GM19240 (cell line): Measurements from ENCODE around the gene ACOX3.
"Not testable (repeated sequence)": the region's sequence is repeated elsewhere in the genome, so short reads cannot be mapped to it uniquely, and the experiment has no call there.

Experiments
- DNase-seq: peaks from one replicate; pipeline ENCODE4 v3.0.0; 2011; ENCODE audit warnings: low spot score; ENCODE audit not compliant: insufficient read length

Gene ACOX3

DNA sequence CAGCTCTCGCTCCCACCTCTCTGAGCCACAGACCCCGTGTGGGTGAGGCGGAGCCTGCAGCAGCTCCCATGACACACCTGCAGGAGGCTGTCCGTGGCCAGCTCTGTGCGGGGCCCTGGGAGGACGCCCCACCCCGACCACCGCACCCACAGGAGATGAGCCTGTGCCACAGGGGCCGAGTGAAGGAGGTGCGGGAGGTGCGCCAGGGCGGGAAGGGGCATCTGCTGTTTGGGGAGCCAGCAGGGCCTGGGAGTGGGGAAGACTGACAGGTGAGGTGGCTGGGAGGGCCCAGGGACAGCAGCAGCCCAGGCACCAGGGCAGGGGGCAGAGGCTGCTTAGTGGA lies 52.0 kb downstream of the ACOX3 start:
- DNase-seq: no peak

DNA sequence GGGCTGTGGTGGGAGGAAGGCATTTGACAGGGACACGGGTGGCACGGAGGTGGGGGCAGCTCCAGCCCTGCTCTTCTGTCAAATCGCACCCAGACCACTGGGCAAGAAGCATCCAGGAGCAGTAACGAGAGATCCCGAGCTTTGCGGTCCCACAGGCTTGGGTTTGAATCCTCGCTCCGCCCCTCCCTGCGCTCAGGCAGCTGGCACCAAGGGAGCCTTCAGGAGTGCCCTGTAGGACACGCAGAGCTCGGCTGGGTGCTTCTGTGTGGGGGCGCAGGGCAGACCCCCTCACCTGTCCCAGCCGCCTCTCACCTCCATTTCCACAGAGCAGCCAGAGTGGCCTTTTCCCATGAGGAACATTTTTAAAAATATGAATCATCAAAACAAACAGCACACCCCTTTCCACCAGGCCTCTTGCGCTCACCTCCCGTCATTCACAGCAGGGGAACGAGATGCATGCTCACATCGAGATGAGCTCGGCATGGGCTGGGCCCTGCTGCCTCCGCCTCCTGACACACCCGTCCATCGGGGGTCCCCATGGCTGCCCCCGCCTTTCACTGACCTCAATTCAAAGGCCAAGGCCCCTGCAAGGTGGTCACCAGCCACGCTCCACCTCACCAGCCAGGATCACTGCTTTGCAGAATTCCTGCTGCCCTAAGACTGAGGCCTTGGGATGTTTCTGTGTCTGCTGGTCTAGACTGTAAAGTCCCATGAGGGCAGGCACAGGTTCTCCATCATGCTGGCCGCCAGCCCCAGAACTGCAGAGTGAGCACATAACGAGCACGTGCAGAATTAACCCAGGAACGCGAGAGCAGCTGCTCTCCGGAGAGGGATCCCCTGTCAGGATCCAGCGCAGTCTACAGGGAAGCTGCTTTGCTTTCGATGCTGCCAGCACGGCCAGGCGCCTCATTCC lies 52.7 kb downstream of the ACOX3 start:
- no peak for DNase-seq

GRCh38 chr4:8387194-8387593 lies 53.3 kb downstream of the ACOX3 start:
- no peak for DNase-seq

DNA sequence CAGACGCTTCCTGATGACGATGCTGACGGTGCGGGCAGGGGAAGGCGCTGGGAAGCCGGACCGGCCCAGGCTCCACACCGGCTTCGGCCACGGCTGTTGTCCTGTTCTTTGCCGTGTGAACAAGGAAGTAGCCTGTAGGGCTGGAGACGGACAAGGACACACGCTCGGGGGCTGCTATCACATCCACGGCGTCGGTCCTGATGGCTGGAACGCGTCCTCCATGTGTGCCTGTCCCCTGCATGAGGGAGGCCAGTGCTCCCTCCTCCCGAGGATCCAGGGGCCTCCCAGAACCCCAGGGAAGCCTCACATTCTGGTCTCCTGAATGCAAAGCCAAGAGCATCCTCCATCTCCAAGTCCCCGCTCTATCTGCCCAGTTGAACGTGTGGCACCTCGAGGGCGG lies 53.8 kb downstream of the ACOX3 start:
- DNase-seq: no peak

- not testable (repeated sequence) for DNase-seq
Measured at GRCh38 chr4:8386131-8386530, 54.4 kb downstream of the ACOX3 start.

DNA sequence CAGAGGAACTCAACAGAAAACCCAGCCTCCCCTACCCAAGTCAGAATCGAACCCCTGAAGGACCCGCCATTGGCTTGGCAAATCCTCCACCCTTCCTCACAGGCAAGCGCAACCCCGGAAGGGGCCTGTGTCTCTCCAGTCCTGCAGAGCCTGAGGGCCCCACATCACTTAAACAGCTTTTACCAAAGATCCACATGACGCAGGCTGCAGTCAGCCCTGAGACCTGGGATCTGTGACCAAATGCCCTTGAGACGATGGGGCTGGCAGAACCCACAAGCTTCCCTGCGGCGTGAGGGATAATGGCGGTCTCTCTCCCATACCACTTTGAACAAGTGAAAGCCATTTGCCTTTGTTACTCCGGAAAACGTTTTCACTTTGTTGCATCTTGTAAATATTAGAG lies 54.9 kb downstream of the ACOX3 start:
- DNase-seq: no peak

GRCh38 chr4:8385106-8385505 lies 55.4 kb downstream of the ACOX3 start:
- no peak for DNase-seq

DNA sequence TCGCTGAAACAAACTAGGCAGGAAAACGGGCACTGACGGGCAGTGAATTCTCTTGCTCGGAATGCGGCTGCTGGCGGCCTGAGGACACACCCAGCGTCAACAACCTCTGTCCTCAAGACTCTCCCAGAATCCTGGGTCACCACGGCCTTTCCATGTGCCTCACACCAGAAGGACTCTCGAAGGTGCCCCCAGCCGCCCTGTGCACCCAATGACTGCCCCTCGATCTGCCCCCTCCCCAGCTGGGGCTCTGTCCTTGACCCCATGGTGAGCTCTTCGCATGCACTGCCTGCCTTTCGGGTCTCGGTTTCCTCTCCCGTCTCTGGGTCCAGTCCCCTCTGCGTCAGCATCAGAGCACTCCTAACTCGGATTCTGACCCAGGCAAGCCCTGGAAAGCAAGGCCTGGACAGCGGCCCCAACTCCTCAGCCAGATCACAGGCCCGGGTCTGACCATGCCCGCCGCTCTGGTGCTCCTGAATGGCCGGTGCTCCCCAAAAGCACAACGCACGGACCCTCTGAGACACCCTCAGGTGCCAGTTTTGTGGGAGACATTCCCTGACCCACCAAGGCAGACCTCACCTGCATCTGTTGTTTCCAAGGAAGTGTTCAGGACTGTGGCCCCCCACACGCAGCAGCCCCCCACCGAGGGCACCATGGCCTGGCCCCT lies 56.0 kb downstream of the ACOX3 start:
- no peak for DNase-seq

DNA sequence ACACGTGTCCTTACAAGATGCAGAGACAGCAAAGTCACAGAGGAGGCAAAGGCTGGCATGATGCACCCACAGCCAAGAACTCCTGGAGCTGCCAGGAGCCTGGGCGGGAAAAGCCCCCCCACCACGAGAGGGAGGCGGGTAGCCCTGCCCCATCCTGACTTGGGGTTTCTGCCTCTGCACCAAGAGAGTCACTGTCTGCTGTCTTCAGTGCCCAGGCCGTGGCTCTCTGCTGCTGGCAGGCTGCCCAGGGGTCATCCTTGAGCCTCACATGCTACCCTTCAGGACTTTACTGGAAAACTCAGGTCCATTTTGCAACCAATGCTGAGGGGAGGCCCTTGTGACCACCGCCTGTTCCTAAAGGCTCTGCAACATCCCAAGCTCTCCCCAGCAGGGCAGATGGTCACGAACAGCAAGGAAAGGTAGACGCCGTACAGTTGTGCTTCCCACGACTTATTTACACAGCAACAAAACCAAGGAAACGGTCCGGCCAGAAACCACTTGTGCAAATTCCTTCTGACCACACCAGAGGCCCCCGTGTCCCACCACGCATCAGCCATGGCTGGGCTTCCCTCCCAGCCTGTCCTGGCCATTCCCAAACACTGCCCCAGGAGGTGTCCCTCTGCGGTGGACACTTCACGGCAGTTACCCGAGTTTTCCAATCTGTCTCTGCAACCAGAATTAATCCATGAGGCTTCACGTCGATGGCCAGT lies 56.9 kb downstream of the ACOX3 start:
- DNase-seq: no peak

GRCh38 chr4:8383016-8383415 lies 57.5 kb downstream of the ACOX3 start:
- no peak for DNase-seq

DNA sequence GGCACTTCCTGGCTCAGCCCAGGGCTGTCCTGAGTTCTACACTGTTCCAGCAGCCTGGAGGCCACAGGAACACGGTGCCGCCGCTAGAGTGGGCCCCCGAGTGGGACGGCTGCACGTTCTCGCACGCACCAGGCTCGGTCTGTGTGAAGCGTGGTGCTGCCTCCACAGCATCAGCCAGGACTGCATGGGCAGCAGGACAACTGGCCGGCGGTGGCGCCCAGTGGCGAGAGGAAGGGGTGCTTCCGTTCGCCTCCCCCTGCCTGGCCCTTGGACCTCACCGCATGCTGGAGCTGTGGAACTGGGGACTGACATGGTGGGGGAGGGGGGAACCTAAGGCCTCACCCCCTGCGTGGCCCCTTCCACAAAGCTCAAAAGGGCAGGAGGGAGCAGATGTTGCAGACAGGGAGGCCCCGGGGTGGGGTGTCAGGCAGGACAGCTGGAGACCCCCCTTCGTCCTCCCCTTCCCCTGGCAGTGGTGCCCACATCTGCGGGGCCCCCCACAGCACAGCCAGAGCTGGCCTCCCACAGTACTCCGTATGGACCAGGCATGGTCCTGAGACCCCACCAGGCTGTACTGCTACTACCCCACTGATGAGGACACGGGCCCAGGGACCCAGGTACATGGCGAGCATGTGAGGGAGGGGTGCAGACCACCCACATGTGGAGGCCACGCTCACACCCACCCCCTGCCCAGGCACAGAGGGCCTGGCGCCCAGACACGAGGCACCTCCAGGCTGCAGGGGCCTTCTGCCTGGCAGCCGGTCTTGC lies 58.5 kb downstream of the ACOX3 start:
- DNase-seq: no peak

DNA sequence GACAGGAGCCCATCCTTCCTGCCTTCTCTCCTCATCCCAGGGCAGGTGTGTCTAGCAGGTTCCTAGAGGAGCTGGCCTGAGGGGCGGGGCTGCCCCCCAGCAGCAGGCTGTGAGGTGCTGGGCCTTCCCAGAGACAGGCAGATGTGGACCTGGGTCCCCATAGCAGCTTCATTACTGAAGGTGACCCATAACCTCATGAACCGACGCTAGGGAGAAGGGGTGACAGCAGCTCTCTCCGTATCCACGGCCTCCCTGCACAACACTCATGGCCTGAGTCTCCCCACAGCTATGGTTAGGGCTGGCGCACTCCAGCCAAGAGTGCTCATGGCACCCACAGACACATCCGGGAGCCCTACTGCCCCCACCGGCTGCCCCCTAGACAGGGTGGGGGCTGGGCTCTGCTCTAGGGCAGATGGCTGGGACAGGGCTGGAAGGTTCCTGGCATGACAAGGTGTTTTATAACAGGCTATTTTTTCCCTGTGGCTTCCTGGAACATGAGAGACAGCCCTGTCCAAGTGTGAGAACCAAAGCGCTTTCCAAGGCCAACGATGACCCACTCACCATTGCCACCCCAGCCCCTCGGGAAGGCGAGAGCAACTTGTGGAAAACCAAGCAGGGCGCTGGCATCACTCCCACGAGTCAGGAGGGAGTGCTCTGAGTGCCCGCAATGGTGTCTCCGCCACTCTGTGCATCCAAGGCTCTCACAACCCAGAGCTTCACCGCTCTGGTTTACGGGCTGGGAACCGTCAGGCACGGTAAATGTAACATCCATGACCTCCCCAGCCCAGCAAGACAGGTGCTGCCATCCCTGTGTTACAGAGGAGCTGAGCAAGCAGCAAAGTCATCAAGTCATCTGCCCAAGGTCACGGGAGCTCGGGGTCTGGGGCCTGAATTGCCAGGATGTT lies 59.8 kb downstream of the ACOX3 start:
- no peak for DNase-seq

- DNase-seq: no peak
Measured at GRCh38 chr4:8379771-8380170, 60.8 kb downstream of the ACOX3 start.

DNA sequence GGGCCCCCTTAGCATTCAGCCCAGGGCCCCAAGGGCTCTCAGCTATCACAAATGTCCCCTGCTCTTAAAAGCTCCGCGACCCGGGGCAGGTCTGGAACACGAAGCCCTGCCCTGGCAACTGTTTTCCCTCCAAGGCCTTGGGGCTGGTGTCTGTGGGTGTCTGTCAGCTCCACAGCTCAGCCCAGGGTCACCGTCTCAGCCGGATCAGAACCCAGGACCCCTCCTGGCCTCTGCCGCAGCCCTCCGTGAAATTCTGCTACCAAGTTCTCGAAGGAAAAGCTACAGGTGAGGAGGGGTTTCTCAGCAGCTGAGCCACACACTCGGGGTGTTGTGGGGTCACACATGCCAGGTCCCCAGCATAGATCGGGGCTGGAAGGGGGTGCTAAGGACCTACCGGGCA lies 61.2 kb downstream of the ACOX3 start:
- no peak for DNase-seq

GRCh38 chr4:8378776-8379175 lies 61.7 kb downstream of the ACOX3 start:
- DNase-seq: no peak

GRCh38 chr4:8378101-8378724 lies 62.3 kb downstream of the ACOX3 start:
- no peak for DNase-seq

- no peak for DNase-seq
Measured at GRCh38 chr4:8377103-8378075, 63.1 kb downstream of the ACOX3 start.

GRCh38 chr4:8376361-8377102 lies 64.0 kb downstream of the ACOX3 start:
- DNase-seq: no peak
